Keratinocyte (primary cell): ENCODE measurements around the gene HSF4. TPM values are rescaled to one million over a fixed set of nuclear protein-coding genes. Genes with fewer than 3 reads are reported as not detected.

Experiments
- DNase-seq: peaks from one replicate; pipeline ENCODE4 v3.0.0-alpha.2; 2011; ENCODE audit warnings: low read depth, missing footprints, low spot score
- FAIRE-seq: peaks from 2 replicates; lab custom pipeline; 2011; peaks lifted over from hg19 to GRCh38; lab: Jason Lieb, UNC
- H2AFZ ChIP-seq: 2 replicates; pipeline ENCODE4 v1.6.0; 2012; ENCODE audit warnings: low read length, control low read depth, inconsistent platforms; ENCODE audit not compliant: control insufficient read depth
- H3K27ac ChIP-seq: 2 replicates; pipeline ENCODE4 v1.5.1; 2011; ENCODE audit warnings: low read length; ENCODE audit not compliant: control insufficient read depth, insufficient read depth
- H3K27me3 ChIP-seq: 3 replicates; pipeline ENCODE4 v1.6.0; 2011; ENCODE audit warnings: low read length; ENCODE audit not compliant: control insufficient read depth, insufficient read depth; ENCODE audit errors: extremely low read depth
- H3K36me3 ChIP-seq, 2 experiments: 2 replicates in 1 of 2; 3 replicates in 1 of 2; pipeline ENCODE4 v1.5.1; 2011; ENCODE audit warnings: low read length in 2 of 2, mild to moderate bottlenecking in 1 of 2; ENCODE audit not compliant: control insufficient read depth in 2 of 2, insufficient read depth in 2 of 2; ENCODE audit errors: extremely low read depth in 1 of 2
- H3K4me1 ChIP-seq: 3 replicates; pipeline ENCODE4 v1.5.1; 2011; ENCODE audit warnings: low read length; ENCODE audit not compliant: control insufficient read depth, insufficient read depth; ENCODE audit errors: extremely low read depth
- H3K4me2 ChIP-seq: 3 replicates; pipeline ENCODE4 v1.6.0; 2011; ENCODE audit warnings: low read depth, low read length; ENCODE audit not compliant: control insufficient read depth, insufficient read depth; ENCODE audit errors: extremely low read depth
- H3K4me3 ChIP-seq, 3 experiments: fragments of 200-600 bp in 1 of 3; sonication (generic) in 1 of 3; 2 replicates in 2 of 3; 3 replicates in 1 of 3; pipeline ENCODE4 v1.5.1; 2011 to 2016; ENCODE audit warnings: low read length in 3 of 3, mild to moderate bottlenecking in 3 of 3, control low read depth in 2 of 3, inconsistent platforms in 1 of 3, low read depth in 1 of 3, mixed read lengths in 1 of 3, mixed run types in 1 of 3, moderate library complexity in 1 of 3; ENCODE audit not compliant: control insufficient read depth in 2 of 3, insufficient read depth in 2 of 3; ENCODE audit errors: extremely low read depth in 1 of 3
- H3K79me2 ChIP-seq: 2 replicates; pipeline ENCODE4 v1.6.0; 2012; ENCODE audit warnings: low read length; ENCODE audit not compliant: control insufficient read depth, insufficient read depth
- H3K9ac ChIP-seq: 3 replicates; pipeline ENCODE4 v1.6.0; 2011; ENCODE audit warnings: low read length; ENCODE audit not compliant: control insufficient read depth, insufficient read depth; ENCODE audit errors: extremely low read depth
- H3K9me1 ChIP-seq: 3 replicates; pipeline ENCODE4 v1.6.0; 2011; ENCODE audit warnings: low read length; ENCODE audit not compliant: control insufficient read depth, insufficient read depth; ENCODE audit errors: extremely low read depth
- H3K9me3 ChIP-seq: 2 replicates; pipeline ENCODE4 v1.5.1; 2012; ENCODE audit warnings: low read depth, low read length; ENCODE audit not compliant: control insufficient read depth
- H4K20me1 ChIP-seq: 3 replicates; pipeline ENCODE4 v1.6.0; 2011; ENCODE audit warnings: low read length; ENCODE audit not compliant: control insufficient read depth, insufficient read depth; ENCODE audit errors: extremely low read depth
- CTCF ChIP-seq, 3 experiments: IDR thresholded peaks in 1 of 3; conservative IDR thresholded peaks in 1 of 3; optimal IDR thresholded peaks in 1 of 3; 2 replicates in 2 of 3; 3 replicates in 1 of 3; pipeline versions ENCODE3 to v1.5.1; 2011; ENCODE audit warnings: low read length in 3 of 3, mild to moderate bottlenecking in 3 of 3, moderate library complexity in 2 of 3, control low read depth in 1 of 3, inconsistent platforms in 1 of 3; ENCODE audit not compliant: insufficient read depth in 2 of 3; ENCODE audit errors: extremely low read depth in 1 of 3
- EZH2 ChIP-seq: IDR thresholded peaks from one replicate; pipeline ENCODE4 v1.6.1; 2012; ENCODE audit warnings: inconsistent platforms, mild to moderate bottlenecking, low read length, moderate library complexity
- dilution Hi-C: fragments of 300-500 bp; cut with MboI; formaldehyde crosslinking; loops from one replicate; pipeline ENCODE4 v1.7.0; 2020; ENCODE audit warnings: low sequenced_read_pairs; ENCODE audit not compliant: extremely low pct_ligation_motif_present
- polyA plus RNA-seq, 5 experiments: library from polyadenylated mRNA; depleted of rRNA in 3 of 5; stranded (reverse) in 3 of 5; stranded (forward) in 1 of 5; unstranded in 1 of 5; fragments of >200 nt; gene quantifications; 1 replicate in 1 of 5; 2 replicates in 3 of 5; 3 replicates in 1 of 5; pipeline versions ENCODE4 v1.2.1 to v1.2.3, GENCODE V29; 2011 to 2012; ENCODE audit warnings: missing spikeins in 2 of 5, low read depth in 1 of 5, low replicate concordance in 1 of 5

Gene HSF4
- polyA plus RNA-seq, 1 donor (not counting 4 experiments of a cell fraction or from before 2014, with no cell fraction given) = 4.3 TPM

GRCh38 chr16:67165121-67166078, 855 bp downstream of the HSF4 start:
- H3K9me1 ChIP-seq = no peaks in the 10 kb centered on the region
- peaks cover 31% of the 10 kb centered on the region for H3K4me1 ChIP-seq
- DNase-seq = no peak
- peaks cover 7% of the 10 kb centered on the region for H3K27me3 ChIP-seq
- dilution Hi-C loops = no loop called here
- no peaks in the 10 kb centered on the region for H4K20me1 ChIP-seq
- no peak overlapping the region for H3K27ac ChIP-seq
- no peak overlapping the region for H3K9ac ChIP-seq
- H3K4me2 ChIP-seq = no peak overlapping the region
- TF ChIP-seq EZH2 (no peak), CTCF (optimal IDR thresholded peaks at IDR 0.05 in 1 of 3, IDR thresholded peaks at IDR 0.05 in 1 of 3, conservative IDR thresholded peaks at IDR 0.05 in 1 of 3; ENCODE audit: extremely low read depth in 1 of 3, insufficient read depth in 2 of 3, low read length in 3 of 3) (no peak)
- FAIRE-seq = no peak
- H3K4me3 ChIP-seq = no peak overlapping the region
- no peaks in the 10 kb centered on the region for H3K79me2 ChIP-seq
- H2AFZ ChIP-seq = no peak overlapping the region
- H3K36me3 ChIP-seq = no peaks in the 10 kb centered on the region
- H3K9me3 ChIP-seq = no peaks in the 10 kb centered on the region

- Histone ChIP-seq H3K27me3 (peaks cover 7% of the 10 kb centered on the region), H3K9me1 (no peaks in the 10 kb centered on the region), H3K79me2 (no peaks in the 10 kb centered on the region), H3K27ac (no peak overlapping the region), H3K4me2 (no peak overlapping the region), H3K4me1 (peaks cover 34% of the 10 kb centered on the region), H3K36me3 (no peaks in the 10 kb centered on the region), H3K9ac (no peak overlapping the region), H2AFZ (no peak overlapping the region), H3K4me3 (no peak overlapping the region), H3K9me3 (no peaks in the 10 kb centered on the region), H4K20me1 (no peaks in the 10 kb centered on the region)
- FAIRE-seq = no peak
- no peak for DNase-seq
- dilution Hi-C loops = no loop called here
- no peak for TF ChIP-seq EZH2
- no peak for TF ChIP-seq CTCF (optimal IDR thresholded peaks at IDR 0.05 in 1 of 3, IDR thresholded peaks at IDR 0.05 in 1 of 3, conservative IDR thresholded peaks at IDR 0.05 in 1 of 3; ENCODE audit: extremely low read depth in 1 of 3, insufficient read depth in 2 of 3, low read length in 3 of 3)
These were observed 1.6 kb downstream of the HSF4 start for GRCh38 chr16:67166110-67166547.
